Left ventricle myocardium inferior (tissue), 1 donor: ENCODE results near the gene NEUROD2. TPM values are rescaled to one million over a fixed set of nuclear protein-coding genes. Genes with fewer than 3 reads are reported as not detected.

ENCODE experiments used
- DNase-seq: peaks from one replicate; pipeline ENCODE4 v3.0.0-alpha.2; 2020
- H3K27ac ChIP-seq: fragments of 200-600 bp; replicated peaks from 2 replicates; pipeline ENCODE4 v1.8.0; 2021
- H3K27me3 ChIP-seq: fragments of 200-600 bp; 2 replicates; pipeline ENCODE4 v1.8.0; 2021; ENCODE audit warnings: low read depth
- H3K36me3 ChIP-seq: fragments of 200-600 bp; 2 replicates; pipeline ENCODE4 v1.8.0; 2021
- H3K4me1 ChIP-seq: fragments of 200-600 bp; 2 replicates; pipeline ENCODE4 v1.8.0; 2021
- H3K4me3 ChIP-seq: fragments of 200-600 bp; 2 replicates; pipeline ENCODE4 v1.8.0; 2021; ENCODE audit warnings: mild to moderate bottlenecking, moderate library complexity
- H3K9me3 ChIP-seq: fragments of 200-600 bp; replicated peaks from 2 replicates; pipeline ENCODE4 v1.8.0; 2021
- intact Hi-C: fragments of 100-400 bp; cut with micrococcal nuclease; formaldehyde crosslinking; loops from one replicate; pipeline ENCODE4 v1.11.0; 2022
- total RNA-seq: library from RNA; stranded (reverse); fragmentation: NEBNext Ultra II Directional; extraction: Animal tissue kit (Norgen Biotek cat#: 25700); gene quantifications from one replicate; pipeline ENCODE4 v1.2.1, GENCODE V29; 2021
- TF ChIP-seq, protein P1 (sequence below): fragments of 200-600 bp; IDR thresholded peaks from 2 replicates; pipeline ENCODE4 v1.8.0; 2021; ENCODE audit warnings: antibody characterized with exemption, mild to moderate bottlenecking, borderline replicate concordance
- donor health status: DM: no; HTN: yes; CAD: no; lungs with severe emphysema.

The NEUROD2 gene
- total RNA-seq, 1 donor from 2014 or later, result not detected

DNA sequence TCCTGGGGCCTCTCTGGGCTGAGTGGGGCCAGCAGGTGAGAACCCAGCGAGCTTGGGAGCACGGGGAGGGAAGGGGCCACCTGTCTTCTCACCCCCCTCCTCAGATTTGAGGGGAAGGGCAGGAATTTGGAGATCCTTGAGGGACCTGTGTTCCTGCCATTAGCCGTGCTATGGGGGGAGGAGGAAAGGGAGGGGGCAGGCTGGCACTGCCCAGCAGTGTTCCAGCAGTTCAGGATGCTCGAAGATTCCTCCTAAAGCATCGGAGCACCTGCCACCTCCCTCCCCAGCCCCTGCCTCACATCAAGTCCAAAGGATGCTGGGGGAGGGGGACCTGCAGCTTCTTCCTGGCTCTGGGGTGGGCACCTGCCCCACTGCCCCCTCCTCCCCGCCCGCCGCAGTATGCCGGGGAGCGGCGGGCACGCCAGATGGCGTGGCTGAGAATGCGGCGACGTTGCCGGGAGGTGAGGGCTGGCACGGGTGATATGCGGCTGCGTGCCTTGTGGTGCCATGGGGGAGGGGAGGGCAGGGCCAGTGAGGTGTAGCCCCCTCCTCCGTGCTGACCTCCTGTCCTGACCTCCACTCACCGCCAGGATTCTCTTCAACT is 4.7 kb upstream of the NEUROD2 start:
- Histone ChIP-seq H3K4me1 (peaks cover 12% of the 10 kb centered on the region), H3K27ac (no peak overlapping the region), H3K9me3 (no peaks in the 10 kb centered on the region), H3K27me3 (peaks cover 94% of the 10 kb centered on the region), H3K4me3 (no peak overlapping the region), H3K36me3 (no peaks in the 10 kb centered on the region)
- intact Hi-C loops, result no loop called here
- DNase-seq, result no peak
- TF ChIP-seq, protein P1, sequence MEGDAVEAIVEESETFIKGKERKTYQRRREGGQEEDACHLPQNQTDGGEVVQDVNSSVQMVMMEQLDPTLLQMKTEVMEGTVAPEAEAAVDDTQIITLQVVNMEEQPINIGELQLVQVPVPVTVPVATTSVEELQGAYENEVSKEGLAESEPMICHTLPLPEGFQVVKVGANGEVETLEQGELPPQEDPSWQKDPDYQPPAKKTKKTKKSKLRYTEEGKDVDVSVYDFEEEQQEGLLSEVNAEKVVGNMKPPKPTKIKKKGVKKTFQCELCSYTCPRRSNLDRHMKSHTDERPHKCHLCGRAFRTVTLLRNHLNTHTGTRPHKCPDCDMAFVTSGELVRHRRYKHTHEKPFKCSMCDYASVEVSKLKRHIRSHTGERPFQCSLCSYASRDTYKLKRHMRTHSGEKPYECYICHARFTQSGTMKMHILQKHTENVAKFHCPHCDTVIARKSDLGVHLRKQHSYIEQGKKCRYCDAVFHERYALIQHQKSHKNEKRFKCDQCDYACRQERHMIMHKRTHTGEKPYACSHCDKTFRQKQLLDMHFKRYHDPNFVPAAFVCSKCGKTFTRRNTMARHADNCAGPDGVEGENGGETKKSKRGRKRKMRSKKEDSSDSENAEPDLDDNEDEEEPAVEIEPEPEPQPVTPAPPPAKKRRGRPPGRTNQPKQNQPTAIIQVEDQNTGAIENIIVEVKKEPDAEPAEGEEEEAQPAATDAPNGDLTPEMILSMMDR, result no peak

DNA sequence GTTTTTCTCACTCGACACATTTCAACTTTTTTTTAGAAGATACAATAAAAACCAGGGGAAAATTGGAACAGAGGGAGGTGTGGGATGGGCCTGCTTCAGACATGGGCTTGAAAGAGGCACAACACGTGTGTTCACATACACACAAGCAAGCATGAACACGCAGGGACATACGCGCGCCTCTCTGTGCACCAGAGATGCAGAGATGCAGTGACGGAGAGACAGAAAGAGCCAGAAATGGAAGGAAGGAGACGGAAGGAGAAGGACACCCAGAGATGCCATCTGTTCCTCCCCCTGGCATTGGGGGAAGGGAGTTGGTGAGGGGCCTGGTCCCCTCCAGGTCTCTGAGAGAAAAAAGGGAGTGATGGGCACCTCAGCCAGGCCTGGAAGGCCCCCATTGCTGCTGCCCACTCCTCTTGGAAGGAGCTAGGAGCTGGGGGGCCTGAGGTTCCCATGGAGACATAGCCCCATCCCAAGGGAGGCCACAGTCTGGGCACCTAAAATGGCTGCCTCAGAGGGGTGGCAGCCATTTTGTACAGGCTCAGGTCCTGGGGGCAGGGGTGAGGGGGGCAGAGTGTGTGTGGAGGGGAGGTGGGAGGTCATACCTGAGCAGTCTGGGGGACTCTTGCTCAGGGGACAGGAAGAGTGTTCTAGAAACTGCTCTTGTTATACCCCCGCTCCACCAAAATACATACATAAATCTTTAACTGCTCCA is 3.8 kb upstream of the NEUROD2 start:
- Histone ChIP-seq H3K27ac (no peak overlapping the region), H3K9me3 (no peaks in the 10 kb centered on the region), H3K27me3 (peaks cover 97% of the 10 kb centered on the region), H3K4me3 (no peak overlapping the region), H3K36me3 (no peaks in the 10 kb centered on the region), H3K4me1 (peaks cover 16% of the 10 kb centered on the region)
- intact Hi-C loops, result no loop called here
- DNase-seq, result no peak
- TF ChIP-seq, protein P1, result no peak

DNA sequence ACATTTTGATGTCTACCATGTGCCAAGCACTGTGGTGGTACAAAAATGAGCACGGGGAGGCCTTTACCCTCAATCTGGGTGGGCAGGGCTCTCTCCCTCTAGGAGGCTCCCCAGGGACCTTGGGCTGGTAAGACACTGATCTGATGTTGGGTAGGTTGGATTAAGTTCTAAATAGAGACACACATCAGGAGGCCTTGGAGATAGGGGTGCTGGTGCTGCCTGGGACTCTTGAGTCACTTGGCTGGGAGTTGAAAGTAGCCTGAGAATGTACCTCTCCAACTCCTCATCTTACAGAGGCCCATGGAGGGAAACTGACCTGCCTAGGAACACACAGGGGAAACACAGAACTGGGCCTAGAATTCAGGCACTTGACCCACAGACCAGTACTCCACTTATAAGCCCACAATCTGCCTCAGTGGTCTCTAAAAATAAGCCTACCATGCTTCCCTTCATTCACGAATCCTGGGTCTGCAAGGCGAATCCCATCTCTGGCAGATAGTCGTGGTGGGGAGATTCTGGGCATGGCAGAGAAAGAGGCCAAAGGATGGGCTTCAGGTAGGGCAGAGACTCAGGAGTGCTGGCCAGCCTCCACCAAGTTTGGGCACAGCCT is 1.8 kb upstream of the NEUROD2 start:
- Histone ChIP-seq H3K4me1 (peaks cover 36% of the 10 kb centered on the region), H3K27ac (no peak overlapping the region), H3K27me3 (peaks cover 99% of the 10 kb centered on the region), H3K9me3 (no peaks in the 10 kb centered on the region), H3K36me3 (no peaks in the 10 kb centered on the region), H3K4me3 (no peak overlapping the region)
- TF ChIP-seq, protein P1, result no peak
- no peak for DNase-seq
- intact Hi-C loops, result no loop called here

DNA sequence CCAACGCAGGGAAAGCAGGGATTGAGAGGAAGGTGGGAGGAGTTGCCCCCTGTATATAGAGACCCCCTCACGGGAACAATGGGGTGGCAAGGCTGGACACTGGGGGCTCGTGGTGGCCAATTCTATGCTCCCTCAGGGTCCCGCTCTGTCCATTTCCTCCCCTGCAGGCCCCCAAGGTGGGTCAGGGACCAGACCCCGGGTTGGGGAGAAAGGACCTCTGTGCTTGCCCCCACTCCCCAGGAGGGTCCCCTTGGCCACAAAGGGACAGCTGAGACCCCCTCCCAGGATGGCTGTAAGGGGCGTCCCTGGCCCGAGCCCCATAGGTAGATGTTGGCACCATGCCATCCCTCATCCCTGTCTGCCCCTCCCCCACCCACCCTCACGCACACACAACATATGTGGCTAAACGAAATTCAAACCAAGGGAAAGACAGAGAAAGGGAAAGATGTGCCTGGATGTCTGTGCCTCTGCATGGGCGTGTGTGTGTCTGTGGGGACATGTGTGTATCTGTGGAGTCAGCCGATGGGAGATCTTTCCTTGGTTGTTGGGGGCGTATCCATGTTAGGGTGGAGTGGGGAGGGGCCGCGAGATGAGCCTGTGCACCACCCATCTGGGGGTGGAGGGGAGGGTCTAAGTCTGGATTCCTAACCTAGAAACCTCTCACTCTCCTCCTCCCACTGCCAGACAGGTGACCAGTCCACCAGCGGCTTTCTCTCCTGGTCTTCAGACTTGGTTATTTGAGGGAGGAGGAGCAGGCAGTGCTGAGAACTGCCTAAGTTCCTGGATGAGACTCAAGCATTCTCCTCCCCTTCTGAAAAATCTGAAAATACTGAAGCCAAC is 642 bp upstream of the NEUROD2 start:
- intact Hi-C loops, result no loop called here
- no peak for DNase-seq
- Histone ChIP-seq H3K9me3 (no peaks in the 10 kb centered on the region), H3K4me1 (peaks cover 41% of the 10 kb centered on the region), H3K4me3 (no peak overlapping the region), H3K27me3 (peaks cover 100% of the 10 kb centered on the region), H3K36me3 (no peaks in the 10 kb centered on the region), H3K27ac (no peak overlapping the region)
- TF ChIP-seq, protein P1, result no peak
